GM18858 (cell line): Measurements from ENCODE around the gene PAX2.

Source experiments
- ATAC-seq: cut with Tn5 transposase; IDR thresholded peaks from one replicate; pipeline ENCODE4 v1.9.1; 2021; ENCODE audit not compliant: unreplicated experiment

The PAX2 gene

DNA sequence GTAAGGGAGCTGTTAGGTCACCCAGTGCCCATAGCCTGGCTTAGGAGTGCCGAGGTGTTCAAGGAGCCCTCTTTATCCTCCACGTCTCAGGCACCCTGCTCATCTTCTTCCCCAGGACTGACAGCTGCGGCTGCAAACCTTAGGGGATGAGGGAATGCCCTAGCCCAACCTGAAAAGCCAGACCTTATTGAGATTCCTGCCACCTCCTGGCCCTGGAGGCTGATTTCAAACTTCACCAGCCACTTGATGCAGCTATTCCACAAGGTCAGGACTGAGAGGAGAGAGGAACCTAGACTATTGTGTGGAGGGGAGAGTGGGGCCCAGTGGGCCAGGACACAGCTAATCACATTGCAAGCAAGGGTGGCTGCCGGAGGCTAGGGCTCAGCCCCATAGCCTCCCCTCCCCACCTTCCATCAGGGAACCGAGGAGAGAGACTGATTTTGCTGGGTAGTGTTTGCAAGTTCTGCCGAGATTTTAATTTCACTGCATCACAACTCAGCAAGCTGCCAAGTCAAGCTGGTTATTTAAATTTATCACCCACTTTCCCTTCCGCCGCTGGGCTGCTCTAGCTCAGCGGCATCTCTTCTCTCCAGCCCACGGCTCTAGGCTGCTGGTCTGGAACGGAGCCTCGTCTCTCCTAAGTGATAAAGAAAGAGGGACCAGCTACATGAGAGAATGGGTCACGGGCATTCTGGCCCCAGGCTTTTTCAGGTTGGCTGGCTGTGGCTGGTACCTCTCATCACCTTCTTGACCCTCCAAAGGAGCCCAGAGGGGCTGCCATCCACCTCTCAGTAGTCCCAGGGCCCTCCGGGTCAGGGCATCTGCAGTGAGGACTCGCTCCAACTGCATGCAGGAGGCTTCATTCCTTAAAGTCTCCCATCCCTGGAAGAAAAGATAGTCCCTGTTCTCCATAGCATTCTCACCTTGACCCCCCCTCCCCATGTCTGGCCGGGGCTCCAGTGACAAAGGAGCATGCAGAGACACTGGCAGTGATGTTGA, 66.7 kb downstream of the PAX2 start:
- ATAC-seq, result no peak

DNA sequence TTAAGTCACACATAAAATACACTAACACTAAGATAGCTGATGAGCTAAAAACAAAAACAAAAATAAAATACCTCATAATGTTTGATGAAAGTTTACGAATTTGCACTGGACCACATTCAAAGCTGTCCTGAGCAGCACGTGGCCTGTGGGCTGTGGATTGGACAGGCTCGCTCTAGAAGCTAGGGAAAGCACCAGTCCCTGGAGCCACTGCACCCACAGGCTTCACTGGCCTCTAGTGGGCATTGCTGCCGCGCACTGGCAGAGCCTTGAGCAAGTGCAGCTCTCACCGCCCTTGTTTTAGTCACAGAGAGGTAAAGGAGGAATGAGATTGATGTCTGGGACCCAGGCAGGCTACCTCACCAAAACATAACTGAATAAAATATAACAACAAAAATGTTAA, 67.6 kb downstream of the PAX2 start:
- ATAC-seq, result no peak

DNA sequence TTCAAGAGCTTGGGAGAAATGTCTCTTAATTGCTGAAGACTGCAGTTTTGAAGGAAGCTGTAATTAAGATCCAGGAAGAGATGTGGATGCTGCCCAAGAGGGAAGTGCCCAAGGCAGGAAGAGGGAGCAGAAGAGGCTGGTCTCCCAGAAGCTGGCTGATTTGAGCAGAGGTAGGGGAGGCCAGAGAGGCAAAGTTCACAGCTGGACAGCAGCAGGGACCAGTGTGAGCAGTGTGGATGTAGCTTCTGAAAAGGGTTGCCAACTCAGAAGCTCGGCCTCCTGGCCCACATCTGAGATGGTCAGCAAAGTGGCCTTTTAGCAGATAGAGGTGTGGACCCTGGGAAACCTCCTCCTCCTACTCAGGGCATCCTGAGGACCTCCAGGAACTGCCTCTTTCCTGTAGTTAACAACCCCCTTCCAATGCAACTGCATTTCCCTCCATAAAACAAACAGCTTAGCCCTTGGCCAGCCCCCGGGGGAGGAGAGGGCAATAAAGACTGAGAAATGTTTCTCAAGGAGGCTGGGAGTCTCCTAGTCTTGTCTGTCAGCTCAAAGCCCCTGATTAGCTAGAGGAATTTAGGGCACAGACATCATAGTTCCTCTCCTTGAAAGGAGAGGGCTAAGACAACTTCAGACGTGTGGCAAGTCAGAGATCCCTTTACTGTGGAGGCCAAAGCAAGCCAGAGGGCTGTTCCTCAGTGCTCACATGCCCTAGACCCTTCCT, 69.5 kb downstream of the PAX2 start:
- no peak for ATAC-seq

DNA sequence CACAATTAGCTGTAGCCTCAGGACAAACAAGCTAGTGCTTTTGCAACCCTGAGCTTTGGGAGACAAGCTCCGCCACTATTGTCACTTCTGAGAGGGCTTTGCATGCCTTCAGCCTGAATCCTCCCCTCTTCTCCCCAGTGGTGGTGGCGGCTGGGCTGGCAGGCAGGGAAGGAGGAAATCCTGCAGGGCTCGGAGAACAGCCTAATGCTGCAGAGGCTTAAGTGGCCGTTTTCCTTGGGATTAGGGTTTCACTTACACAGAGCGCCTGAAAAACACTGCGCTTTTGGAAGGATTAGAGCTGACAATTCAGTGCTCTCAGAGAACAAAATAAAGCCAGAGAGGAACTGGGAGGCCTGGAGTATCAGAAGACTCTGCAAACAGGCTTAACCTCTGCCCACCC, 71.3 kb downstream of the PAX2 start:
- no peak for ATAC-seq

DNA sequence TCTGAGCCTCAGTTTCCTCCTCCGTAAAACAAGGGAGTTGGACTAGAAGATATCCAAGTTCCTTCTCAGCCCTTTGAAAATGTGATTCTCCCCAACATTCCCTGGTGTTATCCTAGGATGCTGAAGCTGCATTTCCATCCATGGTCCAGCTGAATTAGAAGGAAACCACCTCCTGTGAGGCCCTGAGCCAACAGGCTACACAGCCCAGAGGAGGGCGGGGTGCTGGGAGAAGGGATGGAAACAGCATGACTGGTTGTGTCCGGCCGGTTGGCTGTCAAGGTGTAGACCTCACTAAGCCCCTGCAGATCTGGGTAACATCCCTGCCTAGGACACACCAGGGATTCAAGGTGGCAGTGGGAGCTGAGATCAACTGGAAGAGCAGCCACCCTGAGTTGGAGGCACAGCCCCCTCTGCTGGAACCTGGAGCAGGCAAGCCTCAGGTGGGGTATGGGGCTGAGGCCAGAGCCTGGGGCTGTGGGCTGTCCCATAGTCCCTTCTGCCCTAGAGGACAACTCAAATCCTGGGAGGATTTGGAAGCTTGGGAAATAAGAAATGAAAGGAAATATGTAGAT, 72.0 kb downstream of the PAX2 start:
- no peak for ATAC-seq

DNA sequence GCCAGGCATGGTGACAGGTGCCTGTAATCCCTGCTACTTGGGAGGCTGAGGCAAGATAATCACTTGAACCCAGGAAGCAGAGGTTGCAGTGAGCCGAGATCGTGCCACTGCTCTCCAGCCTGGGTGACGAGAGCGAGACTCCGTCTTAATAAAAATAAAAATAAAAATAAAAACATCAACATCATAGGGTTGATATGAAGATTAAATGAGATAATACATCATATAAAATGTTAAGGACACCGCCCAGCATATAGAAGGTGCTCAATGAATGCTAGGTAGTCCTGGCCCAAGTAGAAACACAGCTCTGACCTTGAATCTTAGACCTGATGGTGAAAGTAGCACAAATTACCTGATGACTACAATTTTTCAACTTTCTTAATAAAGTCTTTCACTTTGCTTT, 74.0 kb downstream of the PAX2 start:
- no peak for ATAC-seq

DNA sequence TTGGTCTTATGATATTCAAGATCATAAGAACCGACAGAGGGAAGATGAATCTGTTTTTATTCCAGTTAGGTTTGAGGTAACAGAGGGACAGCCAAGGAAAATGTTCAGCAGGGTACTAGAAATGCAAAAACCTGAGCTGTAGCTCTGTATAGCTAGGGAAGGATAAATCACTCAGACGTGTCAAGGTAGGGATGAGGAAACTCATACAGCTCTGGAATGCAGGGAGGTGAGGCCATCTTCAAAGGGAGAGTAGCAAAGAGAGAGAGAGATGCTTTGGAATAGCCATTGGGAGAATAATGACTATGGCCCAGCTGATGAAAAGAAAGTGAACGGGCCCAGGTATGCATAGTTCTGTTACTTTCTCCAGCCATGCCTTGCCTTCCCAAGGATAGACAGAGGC, 77.8 kb downstream of the PAX2 start:
- no peak for ATAC-seq

DNA sequence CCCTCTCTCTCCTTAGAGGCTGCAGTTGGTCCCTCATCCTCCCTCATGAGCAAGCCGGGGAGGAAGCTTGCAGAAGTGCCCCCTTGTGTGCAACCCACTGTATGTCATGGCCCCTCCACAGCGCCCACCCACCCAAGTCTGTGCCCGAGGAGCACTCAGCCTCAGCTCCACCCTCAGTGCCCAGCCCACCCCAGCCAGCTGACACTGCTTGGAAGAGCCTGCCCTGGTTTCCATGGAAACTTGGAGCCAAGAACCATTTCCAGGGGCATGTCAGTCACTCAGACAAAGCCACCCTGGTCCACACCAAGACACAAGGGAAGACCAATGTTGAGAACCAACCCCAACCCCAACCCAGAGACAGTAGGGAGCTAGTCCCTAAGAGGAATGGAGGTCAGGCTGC, 79.5 kb downstream of the PAX2 start:
- ATAC-seq, result no peak

DNA sequence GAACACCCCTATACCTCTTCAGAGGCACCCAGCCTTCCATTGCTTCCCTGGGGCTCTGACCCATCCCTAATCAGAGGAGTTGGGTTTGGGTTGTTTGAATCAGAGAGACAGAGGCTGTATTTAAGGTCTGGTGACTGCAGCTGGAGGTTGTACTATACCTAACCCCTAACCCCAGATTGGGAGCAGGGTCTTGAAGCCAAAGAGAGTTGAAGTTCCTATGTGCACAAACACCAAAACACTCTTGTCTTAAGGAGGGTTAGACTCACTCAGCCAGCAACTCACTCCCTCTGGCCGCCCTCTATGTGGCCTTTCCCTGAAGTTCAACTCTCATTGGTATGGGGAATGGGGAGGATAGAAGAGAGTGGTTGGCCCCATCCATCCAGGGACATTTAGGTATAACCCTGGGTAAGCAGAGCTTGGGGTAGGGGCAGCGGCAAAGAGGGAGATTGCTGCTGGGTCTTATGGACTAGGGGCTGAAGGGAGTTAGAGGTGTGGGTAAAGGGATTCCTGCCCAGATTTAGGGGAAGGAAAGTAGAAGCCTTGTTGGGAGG, 80.0 kb downstream of the PAX2 start:
- no peak for ATAC-seq

DNA sequence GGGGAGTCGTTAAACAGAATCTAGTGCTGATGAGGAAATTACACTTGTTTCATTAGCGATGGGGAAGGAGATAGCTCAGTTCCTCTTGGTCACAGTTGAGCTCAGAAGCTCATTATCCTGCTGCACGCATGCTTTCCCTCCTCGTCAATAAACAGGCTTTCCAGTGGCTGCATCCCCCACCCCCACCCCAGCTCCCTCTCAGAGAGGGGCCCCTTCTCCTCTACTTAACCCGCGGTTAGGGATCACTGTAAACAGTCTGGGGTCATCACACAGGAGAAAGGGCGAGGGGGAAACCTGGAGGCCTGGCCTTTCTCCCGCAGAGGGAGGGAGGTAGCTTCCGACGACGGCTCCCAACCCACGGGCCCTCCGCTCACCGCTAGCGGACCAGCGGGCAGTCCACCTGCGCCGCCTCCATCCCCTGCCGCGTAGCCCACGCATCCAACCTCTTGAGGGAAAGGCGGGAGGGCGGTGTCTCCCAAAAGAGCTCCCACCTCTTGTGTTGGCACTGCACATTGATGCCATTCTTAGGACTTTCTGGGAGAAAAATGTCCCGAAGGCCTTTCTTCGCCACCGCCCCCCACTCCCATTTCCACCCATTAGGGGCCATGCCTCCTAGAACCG, 80.8 kb downstream of the PAX2 start:
- no peak for ATAC-seq

DNA sequence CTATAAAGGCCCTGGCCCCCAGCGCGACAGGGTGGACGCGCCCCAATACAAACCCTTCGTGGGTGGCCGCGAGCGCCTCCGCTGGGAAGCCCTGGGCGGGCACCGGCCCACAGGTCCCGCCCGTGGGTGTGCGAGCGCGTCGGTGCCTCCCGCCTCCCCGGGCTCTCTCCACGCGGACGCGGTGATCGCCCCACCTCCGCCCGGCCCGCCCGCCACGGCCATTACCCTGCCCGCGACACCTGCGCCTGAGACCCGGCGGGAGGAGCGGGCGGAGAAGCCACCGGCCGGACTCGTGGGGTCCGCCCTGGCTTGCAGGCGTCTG, 81.2 kb downstream of the PAX2 start:
- ATAC-seq, result no peak

DNA sequence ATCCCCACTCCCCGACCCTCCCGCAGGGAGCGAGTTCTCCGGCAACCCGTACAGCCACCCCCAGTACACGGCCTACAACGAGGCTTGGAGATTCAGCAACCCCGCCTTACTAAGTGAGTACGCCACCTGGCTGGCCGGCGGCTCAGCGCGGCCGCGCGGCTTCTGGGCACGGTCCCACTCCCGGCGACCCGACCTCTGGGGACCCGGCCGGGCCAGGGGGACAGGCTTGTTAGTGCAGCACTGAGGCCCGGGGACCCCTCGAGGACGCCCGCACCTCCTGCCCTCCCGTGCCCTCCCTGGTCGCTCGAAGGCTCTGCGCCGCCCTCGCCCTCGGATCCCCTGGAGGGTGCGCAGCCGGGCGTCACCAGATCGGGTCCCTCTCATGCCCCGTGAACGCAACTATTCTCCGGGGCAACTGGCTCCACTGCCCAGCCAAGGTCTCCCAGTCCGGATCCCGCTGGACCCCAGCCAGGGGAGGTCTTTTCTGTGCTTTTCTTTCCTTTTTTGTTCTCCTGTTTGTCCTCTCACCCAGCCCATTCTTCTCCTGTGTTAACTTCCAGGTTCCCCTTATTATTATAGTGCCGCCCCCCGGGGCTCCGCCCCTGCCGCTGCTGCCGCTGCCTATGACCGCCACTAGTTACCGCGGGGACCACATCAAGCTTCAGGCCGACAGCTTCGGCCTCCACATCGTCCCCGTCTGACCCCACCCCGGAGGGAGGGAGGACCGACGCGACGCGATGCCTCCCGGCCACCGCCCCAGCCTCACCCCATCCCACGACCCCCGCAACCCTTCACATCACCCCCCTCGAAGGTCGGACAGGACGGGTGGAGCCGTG, 81.8 kb downstream of the PAX2 start:
- ATAC-seq, result no peak

DNA sequence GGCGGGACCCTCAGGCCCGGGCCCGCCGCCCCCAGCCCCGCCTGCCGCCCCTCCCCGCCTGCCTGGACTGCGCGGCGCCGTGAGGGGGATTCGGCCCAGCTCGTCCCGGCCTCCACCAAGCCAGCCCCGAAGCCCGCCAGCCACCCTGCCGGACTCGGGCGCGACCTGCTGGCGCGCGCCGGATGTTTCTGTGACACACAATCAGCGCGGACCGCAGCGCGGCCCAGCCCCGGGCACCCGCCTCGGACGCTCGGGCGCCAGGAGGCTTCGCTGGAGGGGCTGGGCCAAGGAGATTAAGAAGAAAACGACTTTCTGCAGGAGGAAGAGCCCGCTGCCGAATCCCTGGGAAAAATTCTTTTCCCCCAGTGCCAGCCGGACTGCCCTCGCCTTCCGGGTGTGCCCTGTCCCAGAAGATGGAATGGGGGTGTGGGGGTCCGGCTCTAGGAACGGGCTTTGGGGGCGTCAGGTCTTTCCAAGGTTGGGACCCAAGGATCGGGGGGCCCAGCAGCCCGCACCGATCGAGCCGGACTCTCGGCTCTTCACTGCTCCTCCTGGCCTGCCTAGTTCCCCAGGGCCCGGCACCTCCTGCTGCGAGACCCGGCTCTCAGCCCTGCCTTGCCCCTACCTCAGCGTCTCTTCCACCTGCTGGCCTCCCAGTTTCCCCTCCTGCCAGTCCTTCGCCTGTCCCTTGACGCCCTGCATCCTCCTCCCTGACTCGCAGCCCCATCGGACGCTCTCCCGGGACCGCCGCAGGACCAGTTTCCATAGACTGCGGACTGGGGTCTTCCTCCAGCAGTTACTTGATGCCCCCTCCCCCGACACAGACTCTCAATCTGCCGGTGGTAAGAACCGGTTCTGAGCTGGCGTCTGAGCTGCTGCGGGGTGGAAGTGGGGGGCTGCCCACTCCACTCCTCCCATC, 82.7 kb downstream of the PAX2 start:
- ATAC-seq, result no peak

DNA sequence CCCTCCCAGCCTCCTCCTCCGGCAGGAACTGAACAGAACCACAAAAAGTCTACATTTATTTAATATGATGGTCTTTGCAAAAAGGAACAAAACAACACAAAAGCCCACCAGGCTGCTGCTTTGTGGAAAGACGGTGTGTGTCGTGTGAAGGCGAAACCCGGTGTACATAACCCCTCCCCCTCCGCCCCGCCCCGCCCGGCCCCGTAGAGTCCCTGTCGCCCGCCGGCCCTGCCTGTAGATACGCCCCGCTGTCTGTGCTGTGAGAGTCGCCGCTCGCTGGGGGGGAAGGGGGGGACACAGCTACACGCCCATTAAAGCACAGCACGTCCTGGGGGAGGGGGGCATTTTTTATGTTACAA, 83.3 kb downstream of the PAX2 start:
- no peak for ATAC-seq

DNA sequence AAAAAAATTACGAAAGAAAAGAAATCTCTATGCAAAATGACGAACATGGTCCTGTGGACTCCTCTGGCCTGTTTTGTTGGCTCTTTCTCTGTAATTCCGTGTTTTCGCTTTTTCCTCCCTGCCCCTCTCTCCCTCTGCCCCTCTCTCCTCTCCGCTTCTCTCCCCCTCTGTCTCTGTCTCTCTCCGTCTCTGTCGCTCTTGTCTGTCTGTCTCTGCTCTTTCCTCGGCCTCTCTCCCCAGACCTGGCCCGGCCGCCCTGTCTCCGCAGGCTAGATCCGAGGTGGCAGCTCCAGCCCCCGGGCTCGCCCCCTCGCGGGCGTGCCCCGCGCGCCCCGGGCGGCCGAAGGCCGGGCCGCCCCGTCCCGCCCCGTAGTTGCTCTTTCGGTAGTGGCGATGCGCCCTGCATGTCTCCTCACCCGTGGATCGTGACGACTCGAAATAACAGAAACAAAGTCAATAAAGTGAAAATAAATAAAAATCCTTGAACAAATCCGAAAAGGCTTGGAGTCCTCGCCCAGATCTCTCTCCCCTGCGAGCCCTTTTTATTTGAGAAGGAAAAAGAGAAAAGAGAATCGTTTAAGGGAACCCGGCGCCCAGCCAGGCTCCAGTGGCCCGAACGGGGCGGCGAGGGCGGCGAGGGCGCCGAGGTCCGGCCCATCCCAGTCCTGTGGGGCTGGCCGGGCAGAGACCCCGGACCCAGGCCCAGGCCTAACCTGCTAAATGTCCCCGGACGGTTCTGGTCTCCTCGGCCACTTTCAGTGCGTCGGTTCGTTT, 83.9 kb downstream of the PAX2 start:
- no peak for ATAC-seq

DNA sequence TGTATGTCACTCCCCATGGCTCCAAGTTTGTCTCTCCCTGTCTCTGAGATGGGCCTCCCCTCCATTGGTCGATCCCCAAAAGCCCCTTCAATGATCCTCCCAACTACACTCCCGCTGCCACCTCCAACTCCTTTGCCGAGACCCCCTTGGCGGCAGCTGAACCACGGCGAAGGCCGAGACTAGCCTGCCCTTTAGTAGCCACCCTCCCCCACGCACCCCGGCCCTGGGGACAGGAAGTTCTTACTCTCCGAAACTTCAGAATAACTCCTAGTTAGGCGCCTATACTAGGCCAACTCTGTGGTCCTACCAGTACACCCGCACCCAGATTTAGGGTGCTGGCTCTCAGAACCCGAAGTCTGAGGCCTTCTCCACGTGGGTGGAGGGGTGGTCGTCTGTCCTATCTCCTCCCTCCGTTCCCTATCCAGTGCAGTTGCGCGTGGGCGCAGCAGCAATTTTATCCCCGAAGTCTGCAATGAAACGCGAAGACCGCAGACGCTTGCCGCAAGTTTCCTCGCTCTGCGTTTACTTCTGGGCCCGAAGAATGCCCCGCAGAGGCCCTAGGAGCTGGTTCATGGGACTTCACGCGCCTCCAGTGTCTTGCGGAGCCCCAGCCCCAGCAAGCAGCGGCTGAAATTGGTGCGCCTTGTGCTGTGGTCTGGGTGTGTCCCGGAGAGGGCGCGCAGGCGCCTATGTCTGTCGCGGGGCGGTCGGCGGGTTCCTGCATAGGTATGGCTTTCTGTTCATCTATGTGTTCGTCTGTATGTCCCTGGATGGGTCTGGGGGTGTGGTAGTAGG, 84.7 kb downstream of the PAX2 start:
- ATAC-seq, result no peak

DNA sequence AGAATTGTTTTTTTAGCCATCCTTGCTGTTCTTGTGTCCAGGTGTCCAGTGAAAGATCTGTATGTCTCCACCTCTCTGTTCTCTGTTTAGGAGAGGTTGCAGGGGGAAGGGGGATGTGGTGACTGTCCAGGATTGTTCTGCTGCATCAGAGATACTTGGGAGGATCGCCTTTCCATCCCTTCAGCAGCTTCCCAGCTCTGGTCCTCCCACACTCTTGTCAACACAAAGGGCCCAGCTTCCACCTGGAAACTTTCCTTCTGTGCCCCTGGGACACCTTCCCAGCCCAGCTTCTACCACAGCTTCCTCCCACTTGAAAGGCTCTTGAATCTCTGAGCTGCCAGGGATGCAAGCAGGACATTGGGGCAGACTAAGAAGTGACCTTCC, 85.3 kb downstream of the PAX2 start:
- ATAC-seq, result no peak

DNA sequence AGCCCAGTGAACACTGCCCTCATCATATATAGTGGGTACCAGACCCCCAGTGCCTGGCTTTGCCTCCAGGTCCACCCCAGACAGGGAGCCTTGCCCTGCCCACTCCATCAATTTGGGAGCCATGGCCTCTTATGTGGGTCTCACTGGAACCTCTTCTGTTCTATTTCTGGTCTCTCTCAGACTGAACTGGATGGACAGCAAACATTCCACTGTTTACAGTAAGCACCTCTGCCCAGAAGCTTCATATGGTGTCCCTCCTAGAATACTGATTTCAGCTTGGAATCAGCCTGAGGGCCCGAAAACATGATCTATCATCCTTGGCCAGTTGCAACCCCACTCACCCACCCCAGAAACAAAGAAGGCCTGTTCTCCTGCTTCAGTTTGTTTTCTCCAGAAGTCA, 86.4 kb downstream of the PAX2 start:
- no peak for ATAC-seq
